B cell (primary cell): Measurements from ENCODE around the gene GPR162. TPM values are rescaled to one million over a fixed set of nuclear protein-coding genes. Genes with fewer than 3 reads are reported as not detected.

Source experiments
- ATAC-seq: fragments of 200-7000 bp; cut with Tn5 transposase; one replicate; pipeline ENCODE4 v1.10.0; 2021; ENCODE audit warnings: low read depth, mild to moderate bottlenecking, moderate number of reproducible peaks, moderate library complexity
- CTCF ChIA-PET: fragments of 350-600 bp; sonication (Branson Sonifier 250); formaldehyde crosslinking; loops from one replicate; lab custom pipeline; 2021; ENCODE audit warnings: antibody characterized with exemption, inconsistent platforms; lab: Charles Lee
- POLR2A ChIA-PET: fragments of 350-600 bp; sonication (Branson Sonifier 250); formaldehyde crosslinking; loops from one replicate; lab custom pipeline; 2021; ENCODE audit warnings: antibody characterized with exemption; lab: Charles Lee
- DNase-seq: peaks from one replicate; pipeline ENCODE4 v3.0.0; 2013
- H2AFZ ChIP-seq: 2 replicates; pipeline ENCODE4 v1.6.1; 2012; ENCODE audit warnings: mild to moderate bottlenecking, low read depth, low read length; ENCODE audit not compliant: insufficient read depth, poor library complexity, severe bottlenecking
- H3K27ac ChIP-seq, 2 donors: 1 replicate in 1 of 2; 2 replicates in 1 of 2; pipeline ENCODE4 v1.5.1; 2012 to 2013; ENCODE audit warnings: low read length in 2 of 2, mild to moderate bottlenecking in 2 of 2, moderate library complexity in 1 of 2
- H3K27me3 ChIP-seq, 4 experiments: fragments of 200-600 bp in 1 of 4; sonication (generic) in 1 of 4; replicated peaks in 1 of 4; 1 replicate in 2 of 4; 2 replicates in 2 of 4; pipeline versions ENCODE4 v1.6.1 to v1.7.0; 2013 to 2016; ENCODE audit warnings: low read length in 3 of 4, mild to moderate bottlenecking in 2 of 4, mixed read lengths in 1 of 4, moderate library complexity in 1 of 4; ENCODE audit not compliant: insufficient read depth in 4 of 4, control insufficient read depth in 3 of 4; ENCODE audit errors: control extremely low read depth in 1 of 4
- H3K36me3 ChIP-seq, 2 experiments: replicated peaks in 1 of 2; 1 replicate in 1 of 2; 2 replicates in 1 of 2; pipeline versions ENCODE4 v1.6.1 to v1.7.1; 2013; ENCODE audit warnings: low read length in 1 of 2; ENCODE audit not compliant: insufficient read depth in 2 of 2, control insufficient read depth in 1 of 2; ENCODE audit errors: control extremely low read depth in 1 of 2, extremely low read depth in 1 of 2
- H3K4me1 ChIP-seq, 2 donors: fragments of 200-600 bp in 1 of 2; sonication (generic) in 1 of 2; 1 replicate in 1 of 2; 2 replicates in 1 of 2; pipeline versions ENCODE4 v1.5.1 to v1.6.1; 2013 to 2017; ENCODE audit warnings: low read length in 2 of 2; ENCODE audit not compliant: control insufficient read depth in 2 of 2, insufficient read depth in 2 of 2
- H3K4me2 ChIP-seq: replicated peaks from 2 replicates; pipeline ENCODE3; 2012; ENCODE audit warnings: mild to moderate bottlenecking, low read depth, low read length; ENCODE audit not compliant: poor library complexity, severe bottlenecking
- H3K4me3 ChIP-seq, 5 experiments: fragments of 200-600 bp in 1 of 5; sonication (generic) in 1 of 5; 1 replicate in 3 of 5; 2 replicates in 2 of 5; pipeline versions ENCODE4 v1.5.1 to v1.7.0; 2011 to 2016; ENCODE audit warnings: low read length in 4 of 5, mild to moderate bottlenecking in 4 of 5, low read depth in 2 of 5, control low read depth in 1 of 5, moderate library complexity in 1 of 5; ENCODE audit not compliant: insufficient read depth in 1 of 5; ENCODE audit errors: control extremely low read depth in 1 of 5, extremely low read depth in 1 of 5
- H3K79me2 ChIP-seq: fragments of 200-600 bp; sonication (generic); one replicate; pipeline ENCODE4 v1.6.0; 2016; ENCODE audit warnings: low read length; ENCODE audit not compliant: control insufficient read depth, insufficient read depth
- H3K9ac ChIP-seq: fragments of 200-600 bp; sonication (generic); 2 replicates; pipeline ENCODE4 v1.6.1; 2017; ENCODE audit warnings: mild to moderate bottlenecking, low read length, moderate library complexity
- H3K9me3 ChIP-seq, 3 donors: one replicate each; pipeline versions ENCODE4 v1.6.1 to v1.7.1; 2013; ENCODE audit warnings: low read length in 2 of 3; ENCODE audit not compliant: control insufficient read depth in 2 of 3, insufficient read depth in 1 of 3; ENCODE audit errors: control extremely low read depth in 1 of 3
- H4K20me1 ChIP-seq: 2 replicates; pipeline ENCODE4 v1.6.0; 2012; ENCODE audit warnings: mild to moderate bottlenecking, low read length; ENCODE audit not compliant: insufficient read depth, control insufficient read depth, poor library complexity, severe bottlenecking
- H3K27ac Mint-ChIP-seq: one replicate; pipeline ENCODE4 v1.8.0; 2021; ENCODE audit warnings: mixed read lengths
- H3K27me3 Mint-ChIP-seq: one replicate; pipeline ENCODE4 v1.8.0; 2021; ENCODE audit warnings: mixed read lengths
- H3K4me1 Mint-ChIP-seq: one replicate; pipeline ENCODE4 v1.8.0; 2021; ENCODE audit warnings: mixed read lengths
- H3K4me3 Mint-ChIP-seq: one replicate; pipeline ENCODE4 v1.8.0; 2021; ENCODE audit warnings: mixed read lengths
- H3K9me3 Mint-ChIP-seq: one replicate; pipeline ENCODE4 v1.8.0; 2022; ENCODE audit warnings: mixed read lengths; ENCODE audit not compliant: insufficient read depth
- CTCF ChIP-seq: fragments of 200-600 bp; IDR thresholded peaks from one replicate; pipeline ENCODE4 v1.8.0; 2022; ENCODE audit warnings: antibody characterized with exemption, mild to moderate bottlenecking
- EZH2 ChIP-seq: IDR thresholded peaks from 2 replicates; pipeline ENCODE4 v1.6.1; 2012; ENCODE audit warnings: borderline replicate concordance, low read depth, mild to moderate bottlenecking, moderate library complexity, low read length; ENCODE audit not compliant: insufficient read depth, poor library complexity, severe bottlenecking
- WGBS: methylation state at CpG from one replicate; pipeline ENCODE4 v1.1.5; 2013; ENCODE audit warnings: missing lambda C conversion rate; ENCODE audit not compliant: insufficient coverage; 5-methylcytosine and 5-hydroxymethylcytosine counted together
- intact Hi-C: fragments of 100-400 bp; cut with micrococcal nuclease; formaldehyde crosslinking; loops from one replicate; pipeline ENCODE4 v1.10.0; 2022
- polyA plus RNA-seq: library from polyadenylated mRNA; depleted of rRNA; stranded (reverse); fragments of >200 nt; gene quantifications from 2 replicates; pipeline ENCODE4 v1.2.3, GENCODE V29; 2012
- total RNA-seq, 2 donors: library from RNA; stranded (reverse); fragments of 120-200 nt in 1 of 2; gene quantifications; 1 replicate in 1 of 2; 2 replicates in 1 of 2; pipeline versions ENCODE4 v1.2.3 to v1.2.4, GENCODE V29; 2013 to 2022

GPR162 gene
- total and polyA plus RNA-seq, 2 donors (not counting 1 experiment from before 2014, with no cell fraction given): 0.54 TPM; not detected in 1

GRCh38 chr12:6837370-6838060 is 15.9 kb downstream of the GPR162 start:
- CTCF ChIA-PET: interaction anchor here (0.9 to 3.8 kb wide), 8 partner anchors 12 to 266 kb away, joined by 3 to 31 read pairs (median 8); partner anchors contain the start of genes MLF2, SPSB2, TPI1 and USP5
- Mint-ChIP-seq H3K27me3 (peaks cover 5% of the 10 kb centered on the region), H3K4me1 (peaks cover 17% of the 10 kb centered on the region), H3K4me3 (no peak overlapping the region), H3K9me3 (no peaks in the 10 kb centered on the region), H3K27ac (no peak overlapping the region)
- DNase-seq: no peak
- no peak overlapping the region for H3K9ac ChIP-seq
- no peak overlapping the region for H3K4me2 ChIP-seq
- intact Hi-C loops: no loop called here
- H3K79me2 ChIP-seq: no peaks in the 10 kb centered on the region
- H2AFZ ChIP-seq: no peak overlapping the region
- H3K4me3 ChIP-seq: no peak overlapping the region
- ATAC-seq: no peak
- no peak overlapping the region for H3K27ac ChIP-seq
- TF ChIP-seq EZH2 (no peak), CTCF (no peak)
- peaks cover 0 to 6% (median 0%) of the 10 kb centered on the region in 4 experiments for H3K27me3 ChIP-seq
- H3K4me1 ChIP-seq: peaks cover 0 to 24% of the 10 kb centered on the region in 2 donors
- peaks cover 0 to 3% (median 0%) of the 10 kb centered on the region in 3 donors for H3K9me3 ChIP-seq
- POLR2A ChIA-PET: interaction anchor here (0.5 to 1.5 kb wide), 2 partner anchors 141 to 148 kb away, joined by 6 to 10 read pairs; partner anchors contain the start of gene ZNF384
- no peaks in the 10 kb centered on the region for H3K36me3 ChIP-seq
- no peaks in the 10 kb centered on the region for H4K20me1 ChIP-seq
- WGBS: 94% methylated on average over 23 of the region's 26 CpGs

- Histone ChIP-seq H3K79me2 (no peaks in the 10 kb centered on the region), H3K27ac (no peak overlapping the region), H2AFZ (no peak overlapping the region), H3K4me3 (no peak overlapping the region), H3K27me3 (peaks cover 0 to 9% (median 0%) of the 10 kb centered on the region in 4 experiments), H3K4me1 (peaks cover 0 to 24% of the 10 kb centered on the region in 2 donors), H4K20me1 (no peaks in the 10 kb centered on the region), H3K9me3 (peaks cover 0 to 3% (median 0%) of the 10 kb centered on the region in 3 donors), H3K4me2 (no peak overlapping the region), H3K9ac (no peak overlapping the region), H3K36me3 (no peaks in the 10 kb centered on the region)
- intact Hi-C loops: no loop called here
- ATAC-seq (no peak), DNase-seq (no peak)
- H3K4me1 Mint-ChIP-seq: peaks cover 17% of the 10 kb centered on the region
- ChIA-PET POLR2A (interaction anchor here (1.2 kb wide), 1 partner anchor 13 kb away, joined by 4 read pairs; the partner anchor contains the start of gene USP5), CTCF (interaction anchor here (1.3 to 1.8 kb wide), 3 partner anchors 10 to 85 kb away, joined by 5 to 8 read pairs (median 5); partner anchors contain the start of gene MLF2)
- H3K27me3 Mint-ChIP-seq: no peaks in the 10 kb centered on the region
- 99% methylated on average over 12 of the region's 16 CpGs for WGBS
- no peak overlapping the region for H3K27ac Mint-ChIP-seq
- TF ChIP-seq EZH2: no peak
- TF ChIP-seq CTCF: no peak
- H3K4me3 Mint-ChIP-seq: no peak overlapping the region
- no peaks in the 10 kb centered on the region for H3K9me3 Mint-ChIP-seq
These were observed 17.2 kb downstream of the GPR162 start for GRCh38 chr12:6838854-6839253.
